CD1c-positive myeloid dendritic cell (primary cell): ENCODE measurements around the gene KRT72.

Source experiments
- DNase-seq: peaks from one replicate; pipeline ENCODE4 v3.0.0-alpha.2; 2016; ENCODE audit errors: extremely low spot score

Gene KRT72

GRCh38 chr12:52541709-52542108 lies 59.6 kb downstream of the KRT72 start:
- DNase-seq = no peak

GRCh38 chr12:52540531-52540930 lies 60.7 kb downstream of the KRT72 start:
- DNase-seq = no peak

GRCh38 chr12:52539821-52540173 lies 61.5 kb downstream of the KRT72 start:
- DNase-seq = no peak

- DNase-seq = no peak
These were observed 62.0 kb downstream of the KRT72 start for GRCh38 chr12:52539083-52539820.

- no peak for DNase-seq
These were observed 64.2 kb downstream of the KRT72 start for GRCh38 chr12:52537101-52537500.
